H9 (cell line): ENCODE measurements around the gene BCAR1. TPM values are rescaled to one million over a fixed set of nuclear protein-coding genes. Genes with fewer than 3 reads are reported as not detected.

Experiments used
- DNase-seq: peaks from one replicate; pipeline ENCODE4 v3.0.0-alpha.2; 2017
- H2AFZ ChIP-seq: one replicate; pipeline ENCODE4 v1.6.1; 2013; ENCODE audit warnings: mild to moderate bottlenecking, low read length, control low read depth, moderate library complexity
- H2AK5ac ChIP-seq: 2 replicates; pipeline ENCODE4 v1.6.1; 2013; ENCODE audit warnings: low read length, control low read depth, mixed read lengths; ENCODE audit not compliant: insufficient read length
- H2BK120ac ChIP-seq: one replicate; pipeline ENCODE4 v1.6.1; 2013; ENCODE audit warnings: low read depth, mild to moderate bottlenecking, low read length, control low read depth, inconsistent platforms; ENCODE audit not compliant: poor library complexity, severe bottlenecking
- H2BK12ac ChIP-seq: 2 replicates; pipeline ENCODE4 v1.6.1; 2013; ENCODE audit warnings: low read length, control low read depth, mixed read lengths, low read depth; ENCODE audit not compliant: insufficient read length
- H2BK15ac ChIP-seq: 2 replicates; pipeline ENCODE4 v1.6.1; 2013; ENCODE audit warnings: low read depth, low read length, control low read depth
- H2BK20ac ChIP-seq: one replicate; pipeline ENCODE4 v1.6.1; 2013; ENCODE audit warnings: low read depth, mild to moderate bottlenecking, low read length, control low read depth, inconsistent platforms; ENCODE audit not compliant: poor library complexity, severe bottlenecking
- H2BK5ac ChIP-seq: 2 replicates; pipeline ENCODE4 v1.6.1; 2013; ENCODE audit warnings: low read length, control low read depth, mixed read lengths; ENCODE audit not compliant: insufficient read length
- H3K14ac ChIP-seq: 2 replicates; pipeline ENCODE4 v1.6.1; 2013; ENCODE audit warnings: low read length, control low read depth; ENCODE audit not compliant: insufficient read depth
- H3K18ac ChIP-seq: 2 replicates; pipeline ENCODE4 v1.6.1; 2013; ENCODE audit warnings: low read depth, mild to moderate bottlenecking, mixed read lengths, low read length, control low read depth; ENCODE audit not compliant: insufficient read length
- H3K23ac ChIP-seq: 2 replicates; pipeline ENCODE4 v1.6.1; 2013; ENCODE audit warnings: low read length, control low read depth, mixed read lengths, low read depth; ENCODE audit not compliant: insufficient read length
- H3K23me2 ChIP-seq: 2 replicates; pipeline ENCODE4 v1.6.1; 2013; ENCODE audit warnings: low read depth, mild to moderate bottlenecking, mixed read lengths, low read length, control low read depth; ENCODE audit not compliant: insufficient read length, poor library complexity, severe bottlenecking
- H3K27ac ChIP-seq: 2 replicates; pipeline ENCODE4 v1.5.1; 2013; ENCODE audit warnings: low read length, control low read depth, mixed read lengths, low read depth; ENCODE audit not compliant: insufficient read length
- H3K27me3 ChIP-seq: 2 replicates; pipeline ENCODE4 v1.6.1; 2013; ENCODE audit warnings: low read length, control low read depth, inconsistent platforms; ENCODE audit not compliant: insufficient read depth
- H3K4ac ChIP-seq: 2 replicates; pipeline ENCODE4 v1.6.1; 2013; ENCODE audit warnings: low read depth, mild to moderate bottlenecking, control low read depth, inconsistent platforms, low read length, moderate library complexity
- H3K4me1 ChIP-seq: 2 replicates; pipeline ENCODE4 v1.6.1; 2013; ENCODE audit warnings: low read length, control low read depth, inconsistent platforms; ENCODE audit not compliant: insufficient read depth
- H3K4me2 ChIP-seq: 2 replicates; pipeline ENCODE4 v1.6.1; 2013; ENCODE audit warnings: low read length, control low read depth, mixed read lengths; ENCODE audit not compliant: insufficient read length, insufficient read depth
- H3K56ac ChIP-seq: 2 replicates; pipeline ENCODE4 v1.6.1; 2013; ENCODE audit warnings: low read depth, mild to moderate bottlenecking, mixed read lengths, low read length, control low read depth; ENCODE audit not compliant: insufficient read length
- H3K79me1 ChIP-seq: 2 replicates; pipeline ENCODE4 v1.6.1; 2013; ENCODE audit warnings: low read depth, mild to moderate bottlenecking, moderate library complexity, low read length, control low read depth, inconsistent platforms; ENCODE audit not compliant: insufficient read depth, poor library complexity, severe bottlenecking
- H3K79me2 ChIP-seq: 2 replicates; pipeline ENCODE4 v1.6.1; 2013; ENCODE audit warnings: low read length, control low read depth, inconsistent platforms; ENCODE audit not compliant: insufficient read depth
- H3K9ac ChIP-seq: 2 replicates; pipeline ENCODE4 v1.6.1; 2013; ENCODE audit warnings: low read length, control low read depth, mixed read lengths; ENCODE audit not compliant: insufficient read length; ENCODE audit errors: extremely low read depth
- H3K9me3 ChIP-seq: one replicate; pipeline ENCODE4 v1.6.1; 2013; ENCODE audit warnings: low read depth, low read length, inconsistent platforms; ENCODE audit not compliant: control insufficient read depth
- H3T11ph ChIP-seq: one replicate; pipeline ENCODE4 v1.6.1; 2013; ENCODE audit warnings: mild to moderate bottlenecking, low read length, control low read depth, inconsistent platforms
- H4K20me1 ChIP-seq: one replicate; pipeline ENCODE4 v1.6.1; 2013; ENCODE audit not compliant: control insufficient read depth, insufficient read length, insufficient read depth
- H4K5ac ChIP-seq: 2 replicates; pipeline ENCODE4 v1.6.1; 2013; ENCODE audit warnings: low read depth, mild to moderate bottlenecking, mixed read lengths, low read length, control low read depth; ENCODE audit not compliant: insufficient read length
- H4K8ac ChIP-seq: replicated peaks from 2 replicates; pipeline ENCODE4 v1.6.1; 2013; ENCODE audit warnings: low read length, control low read depth, mixed read lengths, low read depth; ENCODE audit not compliant: insufficient read length
- H4K91ac ChIP-seq: 2 replicates; pipeline ENCODE4 v1.6.1; 2013; ENCODE audit warnings: low read depth, mild to moderate bottlenecking, moderate library complexity, mixed read lengths, low read length, control low read depth; ENCODE audit not compliant: insufficient read length
- H3K27ac Mint-ChIP-seq, 3 experiments: 2 replicates in 2 of 3; 3 replicates in 1 of 3; pipeline ENCODE4 v1.8.0; 2020 to 2021; ENCODE audit warnings: mixed read lengths in 3 of 3, mild to moderate bottlenecking in 1 of 3, moderate library complexity in 1 of 3
- H3K27me3 Mint-ChIP-seq: 2 replicates; pipeline ENCODE4 v1.8.0; 2021; ENCODE audit warnings: low read depth, mild to moderate bottlenecking, moderate library complexity, mixed read lengths
- H3K36me3 Mint-ChIP-seq, 3 experiments: 2 replicates in 2 of 3; 3 replicates in 1 of 3; pipeline ENCODE4 v1.8.0; 2020 to 2021; ENCODE audit warnings: low read depth in 3 of 3, mixed read lengths in 3 of 3; ENCODE audit not compliant: insufficient read depth in 1 of 3
- H3K4me1 Mint-ChIP-seq, 2 experiments: 2 replicates each; pipeline ENCODE4 v1.8.0; 2020; ENCODE audit warnings: mixed read lengths in 2 of 2
- H3K4me3 Mint-ChIP-seq, 2 experiments: 2 replicates in 1 of 2; 3 replicates in 1 of 2; pipeline ENCODE4 v1.8.0; 2020 to 2021; ENCODE audit warnings: mild to moderate bottlenecking in 2 of 2, mixed read lengths in 2 of 2, moderate library complexity in 1 of 2
- H3K9me3 Mint-ChIP-seq, 2 experiments: 2 replicates in 1 of 2; 3 replicates in 1 of 2; pipeline ENCODE4 v1.8.0; 2020; ENCODE audit warnings: mild to moderate bottlenecking in 2 of 2, mixed read lengths in 2 of 2, moderate library complexity in 1 of 2
- WGBS: extraction: QIAGEN DNeasy Blood & Tissue Kit; methylation state at CpG from one replicate; pipeline ENCODE4 v1.1.7; 2013; ENCODE audit warnings: missing lambda C conversion rate, low lambda C conversion rate, mixed read lengths; ENCODE audit not compliant: insufficient read length; ENCODE audit errors: extremely low coverage; 5-methylcytosine and 5-hydroxymethylcytosine counted together
- total RNA-seq: library from RNA; stranded (reverse); gene quantifications from 2 replicates; pipeline ENCODE4 v1.2.1, GENCODE V29; 2021
- TF ChIP-seq, protein P1 (sequence below): fragments of 200-600 bp; sonication (generic); conservative IDR thresholded peaks from 3 replicates; pipeline ENCODE4 v1.8.0; 2021; ENCODE audit warnings: antibody characterized with exemption, mild to moderate bottlenecking

Gene BCAR1
- total RNA-seq, 1 experiment from 2014 or later: 97.1 TPM

DNA sequence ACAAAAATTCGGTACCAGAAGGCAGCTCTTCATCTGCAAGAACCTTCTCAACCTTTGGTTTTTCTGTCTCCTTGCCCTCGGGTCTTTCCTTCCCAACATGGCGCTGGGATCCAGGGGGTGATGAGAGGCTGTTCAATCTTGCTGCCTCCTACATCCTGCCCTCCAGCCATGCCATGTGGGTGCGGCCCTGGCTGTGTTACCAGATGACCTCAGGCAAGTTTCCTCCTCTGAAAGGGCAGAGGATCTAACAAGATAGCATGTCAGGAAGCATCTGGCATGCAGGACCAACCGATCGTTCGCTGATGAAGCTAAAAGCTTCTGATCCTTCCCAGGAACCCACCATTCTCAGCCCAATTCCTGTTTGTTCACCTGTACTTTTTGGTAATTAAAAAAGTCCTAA, 36.8 kb upstream of the BCAR1 start:
- Mint-ChIP-seq H3K27me3 (peaks cover 1% of the 10 kb centered on the region; the same call in 1 of the 2 replicates), H3K4me3 (no peak overlapping the region), H3K4me1 (0 out of 4 replicates have a peak, but pooled peaks cover 0 to 3% of the 10 kb centered on the region in 2 experiments), H3K27ac (peak overlapping the region in 1 of 3 experiments; percentile 3; a peak in 4 of 7 replicates), H3K9me3 (peaks cover 0 to 3% of the 10 kb centered on the region in 2 experiments; a peak in 1 of 5 replicates), H3K36me3 (peaks cover 23 to 35% (median 34%) of the 10 kb centered on the region in 3 experiments; a peak in 6 of 7 replicates)
- Histone ChIP-seq H3K79me2 (no peaks in the 10 kb centered on the region), H3K23me2 (no peaks in the 10 kb centered on the region), H2AK5ac (no peak overlapping the region), H3K79me1 (no peaks in the 10 kb centered on the region), H4K5ac (no peak overlapping the region), H2AFZ (no peak overlapping the region), H3K4me2 (no peak overlapping the region), H3K18ac (no peak overlapping the region), H2BK15ac (no peak overlapping the region), H3K27me3 (no peaks in the 10 kb centered on the region), H3T11ph (no peak overlapping the region), H3K9me3 (no peaks in the 10 kb centered on the region), H3K27ac (no peak overlapping the region), H3K4me1 (no peaks in the 10 kb centered on the region), H4K20me1 (no peaks in the 10 kb centered on the region), H3K14ac (no peak overlapping the region; the same call in 1 of the 2 replicates), H4K91ac (no peak overlapping the region), H2BK12ac (no peak overlapping the region), H3K9ac (no peak overlapping the region), H3K56ac (no peak overlapping the region), H3K23ac (no peak overlapping the region), H4K8ac (no peak overlapping the region), H2BK120ac (no peak overlapping the region), H2BK20ac (no peak overlapping the region), H3K4ac (no peak overlapping the region), H2BK5ac (no peak overlapping the region)
- WGBS: no CpG with 5 or more reads among the region's 7 CpGs
- TF ChIP-seq, protein P1, sequence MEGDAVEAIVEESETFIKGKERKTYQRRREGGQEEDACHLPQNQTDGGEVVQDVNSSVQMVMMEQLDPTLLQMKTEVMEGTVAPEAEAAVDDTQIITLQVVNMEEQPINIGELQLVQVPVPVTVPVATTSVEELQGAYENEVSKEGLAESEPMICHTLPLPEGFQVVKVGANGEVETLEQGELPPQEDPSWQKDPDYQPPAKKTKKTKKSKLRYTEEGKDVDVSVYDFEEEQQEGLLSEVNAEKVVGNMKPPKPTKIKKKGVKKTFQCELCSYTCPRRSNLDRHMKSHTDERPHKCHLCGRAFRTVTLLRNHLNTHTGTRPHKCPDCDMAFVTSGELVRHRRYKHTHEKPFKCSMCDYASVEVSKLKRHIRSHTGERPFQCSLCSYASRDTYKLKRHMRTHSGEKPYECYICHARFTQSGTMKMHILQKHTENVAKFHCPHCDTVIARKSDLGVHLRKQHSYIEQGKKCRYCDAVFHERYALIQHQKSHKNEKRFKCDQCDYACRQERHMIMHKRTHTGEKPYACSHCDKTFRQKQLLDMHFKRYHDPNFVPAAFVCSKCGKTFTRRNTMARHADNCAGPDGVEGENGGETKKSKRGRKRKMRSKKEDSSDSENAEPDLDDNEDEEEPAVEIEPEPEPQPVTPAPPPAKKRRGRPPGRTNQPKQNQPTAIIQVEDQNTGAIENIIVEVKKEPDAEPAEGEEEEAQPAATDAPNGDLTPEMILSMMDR: no peak
- DNase-seq: no peak
